Measurements from ENCODE around the gene CST11. TPM values are rescaled to one million over a fixed set of nuclear protein-coding genes. Genes with fewer than 3 reads are reported as not detected.

Gene CST11
- polyA plus RNA-seq, 1 experiment = not detected

- H3K4me3 ChIP-seq (ENCODE audit: low read depth, low read length) = no peak within 1 kb of the TSS
- H3K36me3 ChIP-seq (ENCODE audit: control insufficient read depth, insufficient read depth, low read length) = no peaks in the 10 kb centered on the region
- no peaks in the 10 kb centered on the region for H3K27me3 ChIP-seq (ENCODE audit: control insufficient read depth, insufficient read depth, low read length)
- CTCF ChIA-PET = interaction anchor here (0.6 kb wide), 1 partner anchor 160 kb away, joined by 3 read pairs; no protein-coding TSS in a partner anchor
- POLR2A ChIA-PET = no interaction called here
- TF ChIP-seq CTCF (IDR thresholded peaks at IDR 0.05; ENCODE audit: insufficient read depth, low read depth, low read length) = no peak
- DNase-seq (ENCODE audit: low read depth) = no peak
These were observed 38.1 kb upstream of the CST11 start, which contains the start of gene CST8 for GRCh38 chr20:23490817-23491216. CST8 (plus strand) TSS chr20:23491117; CDS start chr20:23491668, 551 bp downstream.

- ChIA-PET CTCF (no interaction called here), POLR2A (no interaction called here)
- Histone ChIP-seq H3K27me3 (ENCODE audit: control insufficient read depth, insufficient read depth, low read length) (no peaks in the 10 kb centered on the region; the same call in 1 of the 2 replicates), H3K4me3 (ENCODE audit: low read depth, low read length) (no peak overlapping the region), H3K36me3 (ENCODE audit: control insufficient read depth, insufficient read depth, low read length) (no peaks in the 10 kb centered on the region)
- no peak for DNase-seq (ENCODE audit: low read depth)
- no peak for TF ChIP-seq CTCF (IDR thresholded peaks at IDR 0.05; ENCODE audit: insufficient read depth, low read depth, low read length)
These were observed 36.3 kb upstream of the CST11 start for GRCh38 chr20:23488996-23489395.

GRCh38 chr20:23488470-23488869, 35.8 kb upstream of the CST11 start:
- no peak for DNase-seq (ENCODE audit: low read depth)
- Histone ChIP-seq H3K36me3 (ENCODE audit: control insufficient read depth, insufficient read depth, low read length) (no peaks in the 10 kb centered on the region), H3K27me3 (ENCODE audit: control insufficient read depth, insufficient read depth, low read length) (no peaks in the 10 kb centered on the region; the same call in 1 of the 2 replicates), H3K4me3 (ENCODE audit: low read depth, low read length) (no peak overlapping the region)
- CTCF ChIA-PET = no interaction called here
- no peak for TF ChIP-seq CTCF (IDR thresholded peaks at IDR 0.05; ENCODE audit: insufficient read depth, low read depth, low read length)
- POLR2A ChIA-PET = no interaction called here

DNA sequence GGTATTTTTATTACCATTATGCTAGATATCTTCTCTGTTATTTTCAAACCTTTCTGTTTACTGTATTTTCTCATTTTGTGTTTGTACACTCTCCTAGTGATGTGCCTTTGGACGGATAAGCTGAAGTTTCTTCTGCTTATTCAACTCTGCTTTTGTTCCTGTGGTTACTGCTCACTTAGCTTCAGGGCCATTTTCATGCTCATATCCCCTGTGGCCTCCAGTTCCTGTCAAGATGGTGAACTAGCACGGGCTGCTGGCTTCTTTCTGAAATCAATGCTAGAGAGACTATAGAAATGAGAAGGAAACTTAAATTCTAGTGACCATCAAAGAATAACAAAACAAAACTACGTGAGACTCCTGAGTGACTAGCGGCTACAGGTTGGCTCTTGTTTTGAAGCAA, 31.4 kb upstream of the CST11 start:
- H3K36me3 ChIP-seq (ENCODE audit: control insufficient read depth, insufficient read depth, low read length) = no peaks in the 10 kb centered on the region
- no peak for TF ChIP-seq CTCF (IDR thresholded peaks at IDR 0.05; ENCODE audit: insufficient read depth, low read depth, low read length)
- DNase-seq (ENCODE audit: low read depth) = no peak
- no peaks in the 10 kb centered on the region; the same call in 1 of the 2 replicates for H3K27me3 ChIP-seq (ENCODE audit: control insufficient read depth, insufficient read depth, low read length)
- no peak overlapping the region for H3K4me3 ChIP-seq (ENCODE audit: low read depth, low read length)
- CTCF ChIA-PET = interaction anchor here (1.0 kb wide), 1 partner anchor 94 kb away, joined by 3 read pairs; no protein-coding TSS in a partner anchor
- POLR2A ChIA-PET = no interaction called here

- ChIA-PET POLR2A (no interaction called here), CTCF (no interaction called here)
- no peaks in the 10 kb centered on the region for H3K36me3 ChIP-seq (ENCODE audit: control insufficient read depth, insufficient read depth, low read length)
- TF ChIP-seq CTCF (IDR thresholded peaks at IDR 0.05; ENCODE audit: insufficient read depth, low read depth, low read length) = no peak
- no peak for DNase-seq (ENCODE audit: low read depth)
- no peak overlapping the region for H3K4me3 ChIP-seq (ENCODE audit: low read depth, low read length)
- H3K27me3 ChIP-seq (ENCODE audit: control insufficient read depth, insufficient read depth, low read length) = no peaks in the 10 kb centered on the region; the same call in 1 of the 2 replicates
These were observed 29.5 kb upstream of the CST11 start for GRCh38 chr20:23482138-23482537.

All from BJ (cell line).